K562 (cell line): ENCODE data around the gene C2orf72. TPM values are rescaled to one million over a fixed set of nuclear protein-coding genes. Genes with fewer than 3 reads are reported as not detected.

Experiments
- ATAC-seq: fragments of 200-7000 bp; cut with Tn5 transposase; 3 replicates; pipeline ENCODE4 v1.9.1; 2020; ENCODE audit warnings: moderate library complexity
- BruUV-seq: library from RNA; stranded (reverse); fragments of 400-500 nt; replicated peaks from 2 replicates; lab custom pipeline; 2021; lab: Mats Ljungman, UMichigan
- CTCF ChIA-PET: fragments of 300-600 bp; formaldehyde crosslinking; extraction: SDS; loops from one replicate; lab custom pipeline; 2021; ENCODE audit warnings: low intra/inter-chr PET ratio; lab: Yijun Ruan, JAX
- POLR2A ChIA-PET: fragments of 300-600, 350-650 bp; sonication (Branson Sonifier 250); formaldehyde crosslinking; extraction: SDS; loops from one replicate; lab custom pipeline; 2021; ENCODE audit warnings: antibody characterized with exemption, inconsistent platforms; lab: Yijun Ruan, JAX
- DNase-seq, 4 experiments: peaks; one replicate each; pipeline versions ENCODE4 v3.0.0 to v3.0.0-alpha.2; 2011 to 2018; ENCODE audit warnings: low spot score in 3 of 4, mixed read lengths in 3 of 4; ENCODE audit errors: extremely low read depth in 1 of 4
- FAIRE-seq: peaks from 2 replicates; lab custom pipeline; 2011; peaks lifted over from hg19 to GRCh38; lab: Jason Lieb, UNC
- H2AFZ ChIP-seq: 2 replicates; pipeline ENCODE4 v1.6.0; 2011; ENCODE audit warnings: low read depth, low read length, control low read depth, inconsistent platforms
- H3K27ac ChIP-seq: fragments of 200-600 bp; 3 replicates; pipeline ENCODE4 v1.8.0; 2011; ENCODE audit warnings: low read depth, mild to moderate bottlenecking, control low read depth, inconsistent platforms, low read length, moderate library complexity, mixed read lengths; ENCODE audit errors: extremely low read depth
- H3K27me3 ChIP-seq, 2 experiments: fragments of 300-600 bp in 1 of 2; 2 replicates in 1 of 2; 3 replicates in 1 of 2; pipeline versions ENCODE4 v1.6.0 to v1.8.0; 2011; ENCODE audit warnings: inconsistent platforms in 2 of 2, low read length in 2 of 2, mild to moderate bottlenecking in 1 of 2, mixed read lengths in 1 of 2, moderate library complexity in 1 of 2; ENCODE audit not compliant: control insufficient read depth in 2 of 2, insufficient read depth in 2 of 2
- H3K36me3 ChIP-seq: fragments of 300-600 bp; 3 replicates; pipeline ENCODE4 v1.8.0; 2011; ENCODE audit warnings: mild to moderate bottlenecking, low read length, inconsistent platforms; ENCODE audit not compliant: control insufficient read depth, insufficient read depth
- H3K4me1 ChIP-seq, 2 experiments: fragments of 200-600 bp in 1 of 2; replicated peaks in 1 of 2; 2 replicates in 1 of 2; 3 replicates in 1 of 2; pipeline versions ENCODE4 v1.5.1 to v1.8.0; 2011; ENCODE audit warnings: inconsistent platforms in 2 of 2, low read length in 2 of 2, mild to moderate bottlenecking in 1 of 2, mixed read lengths in 1 of 2, moderate library complexity in 1 of 2; ENCODE audit not compliant: control insufficient read depth in 2 of 2, insufficient read depth in 2 of 2
- H3K4me2 ChIP-seq: 2 replicates; pipeline ENCODE4 v1.6.1; 2011; ENCODE audit warnings: low read length, control low read depth, inconsistent platforms, mixed read lengths; ENCODE audit not compliant: insufficient read depth
- H3K4me3 ChIP-seq: fragments of 200-600 bp; sonication (generic), shearing (Covaris generic); 2 replicates; pipeline ENCODE4 v1.5.1; 2016; ENCODE audit warnings: control low read depth, inconsistent platforms
- H3K79me2 ChIP-seq: fragments of 200-600 bp; 3 replicates; pipeline ENCODE4 v1.8.0; 2011; ENCODE audit warnings: low read length, inconsistent platforms; ENCODE audit not compliant: control insufficient read depth, insufficient read depth
- H3K9ac ChIP-seq, 2 experiments: 2 replicates each; pipeline versions ENCODE4 v1.6.0 to v1.6.1; 2011; ENCODE audit warnings: low read depth in 2 of 2, low read length in 2 of 2, control low read depth in 1 of 2, inconsistent platforms in 1 of 2, mild to moderate bottlenecking in 1 of 2, mixed read lengths in 1 of 2; ENCODE audit not compliant: insufficient read depth in 1 of 2
- H3K9me1 ChIP-seq: one replicate; pipeline ENCODE4 v1.6.0; 2011; ENCODE audit warnings: inconsistent platforms, mild to moderate bottlenecking, low read length, moderate library complexity; ENCODE audit not compliant: control insufficient read depth, insufficient read depth
- H3K9me3 ChIP-seq: replicated peaks from 2 replicates; pipeline ENCODE4 v1.5.1; 2011; ENCODE audit warnings: low read depth, low read length, inconsistent platforms; ENCODE audit not compliant: control insufficient read depth, insufficient read depth
- H4K20me1 ChIP-seq: replicated peaks from 2 replicates; pipeline ENCODE4 v1.6.1; 2011; ENCODE audit warnings: low read length, inconsistent platforms, mixed read lengths; ENCODE audit not compliant: control insufficient read depth, insufficient read depth
- HDAC2 ChIP-seq: fragments of 450-650 bp; IDR thresholded peaks from 2 replicates; pipeline ENCODE4 v1.6.1; 2016; ENCODE audit warnings: mild to moderate bottlenecking
- KDM5B ChIP-seq: fragments of 200-600 bp; sonication (generic); IDR thresholded peaks from 2 replicates; pipeline ENCODE4 v1.6.1; 2012; ENCODE audit warnings: low read depth, mild to moderate bottlenecking, moderate library complexity, low read length, control low read depth, inconsistent platforms; ENCODE audit not compliant: insufficient replicate concordance
- MCM3 ChIP-seq: fragments of 450-650 bp; IDR thresholded peaks from 2 replicates; pipeline ENCODE4 v1.6.1; 2016
- MYC ChIP-seq, 2 experiments: fragments of 250-450 bp in 1 of 2; sonication (Bioruptor Pico) in 1 of 2; IDR thresholded peaks; 2 replicates each; pipeline versions ENCODE4 v1.5.1 to v1.6.1; 2012 to 2021; ENCODE audit warnings: low read depth in 2 of 2, borderline replicate concordance in 1 of 2, improper control_type of control experiment in 1 of 2, low read length in 1 of 2, mild to moderate bottlenecking in 1 of 2, moderate library complexity in 1 of 2
- SIN3A ChIP-seq, 2 experiments: fragments of 150-350 bp in 1 of 2; IDR thresholded peaks; 2 replicates each; pipeline ENCODE4 v1.6.1; 2011 to 2016; ENCODE audit warnings: borderline replicate concordance in 2 of 2, low read depth in 2 of 2, low read length in 2 of 2, mild to moderate bottlenecking in 2 of 2, moderate library complexity in 2 of 2; ENCODE audit not compliant: control insufficient read depth in 1 of 2
- ZSCAN29 ChIP-seq: fragments of 450-650 bp; IDR thresholded peaks from 2 replicates; pipeline ENCODE4 v1.6.1; 2017
- WGBS: fragments of 100-300 bp; shearing (Covaris generic); methylation state at CpG from one replicate; pipeline ENCODE4 v1.1.6; 2016; ENCODE audit warnings: low coverage, mixed read lengths; ENCODE audit not compliant: insufficient coverage; ENCODE audit errors: missing lambda C conversion rate; 5-methylcytosine and 5-hydroxymethylcytosine counted together
- in situ Hi-C: fragments of 300-500 bp; cut with MboI; formaldehyde crosslinking; loops from 4 replicates; pipeline ENCODE4 v1.15.0; 2018; ENCODE audit warnings: inconsistent platforms, mixed read lengths
- intact Hi-C: fragments of 100-400 bp; cut with micrococcal nuclease; formaldehyde crosslinking; loops from 2 replicates; pipeline ENCODE4 v1.14.2; 2022
- polyA plus RNA-seq, 8 experiments: library from polyadenylated mRNA; depleted of rRNA in 4 of 8; stranded (reverse) in 5 of 8; unstranded in 3 of 8; fragments of >200 nt; fragmentation: Nextera tagmentation in 2 of 8; fragmentation: Illumina TruSeq in 1 of 8; extraction: Ambion mirVana in 2 of 8; extraction: Trizol in 1 of 8; gene quantifications; 2 replicates each; pipeline versions ENCODE4 v1.2.1 to v1.2.3, GENCODE V29; 2011 to 2014; ENCODE audit warnings: inconsistent platforms in 1 of 8, missing spikeins in 1 of 8
- total RNA-seq, 7 experiments: library from RNA; depleted of rRNA in 6 of 7; stranded (reverse); fragments of >200 nt in 6 of 7; fragmentation: Illumina TruSeq in 2 of 7; extraction: Trizol in 2 of 7; gene quantifications; 2 replicates each; pipeline versions ENCODE4 v1.2.1 to v1.2.3, GENCODE V29; 2011 to 2021; ENCODE audit warnings: low replicate concordance in 1 of 7
- TF ChIP-seq, protein P1 (sequence below): conservative IDR thresholded peaks from 2 replicates; pipeline ENCODE4 v1.6.1; 2011; ENCODE audit warnings: low read depth, mild to moderate bottlenecking, low read length; ENCODE audit not compliant: control insufficient read depth
- TF ChIP-seq, protein P2 (sequence below), 2 experiments: fragments of 450-650 bp; IDR thresholded peaks; 2 replicates each; pipeline ENCODE4 v1.6.1; 2016; ENCODE audit warnings: mild to moderate bottlenecking in 2 of 2, borderline replicate concordance in 1 of 2, low read depth in 1 of 2, moderate library complexity in 1 of 2

Gene C2orf72
- total and polyA plus RNA-seq, 9 of the 15 experiments (the other 6 are each of a cell fraction or from before 2014, with no cell fraction given): 0.08 to 0.18 (median 0.11) TPM; not detected in 6

- H2AFZ ChIP-seq: no peak overlapping the region
- H3K4me1 ChIP-seq: no peaks in the 10 kb centered on the region
- POLR2A ChIA-PET: no interaction called here
- in situ Hi-C loops (no loop called here), intact Hi-C loops (no loop called here)
- peaks cover 0 to 2% of the 10 kb centered on the region in 2 experiments; a peak in 3 of 5 replicates for H3K27me3 ChIP-seq
- TF ChIP-seq SIN3A (IDR thresholded peaks at IDR 0.05; ENCODE audit: borderline replicate concordance in 2 of 2, control insufficient read depth in 1 of 2, low read depth in 2 of 2, low read length in 2 of 2) (no peak), MYC (IDR thresholded peaks at IDR 0.05; ENCODE audit: low read depth, low read length) (no peak), MYC (CRISPR knock-in tag; IDR thresholded peaks at IDR 0.05; ENCODE audit: borderline replicate concordance, low read depth) (no peak), KDM5B (no peak), MCM3 (no peak), ZSCAN29 (no peak), HDAC2 (no peak)
- TF ChIP-seq, protein P1, sequence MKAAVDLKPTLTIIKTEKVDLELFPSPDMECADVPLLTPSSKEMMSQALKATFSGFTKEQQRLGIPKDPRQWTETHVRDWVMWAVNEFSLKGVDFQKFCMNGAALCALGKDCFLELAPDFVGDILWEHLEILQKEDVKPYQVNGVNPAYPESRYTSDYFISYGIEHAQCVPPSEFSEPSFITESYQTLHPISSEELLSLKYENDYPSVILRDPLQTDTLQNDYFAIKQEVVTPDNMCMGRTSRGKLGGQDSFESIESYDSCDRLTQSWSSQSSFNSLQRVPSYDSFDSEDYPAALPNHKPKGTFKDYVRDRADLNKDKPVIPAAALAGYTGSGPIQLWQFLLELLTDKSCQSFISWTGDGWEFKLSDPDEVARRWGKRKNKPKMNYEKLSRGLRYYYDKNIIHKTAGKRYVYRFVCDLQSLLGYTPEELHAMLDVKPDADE: no peak
- TF ChIP-seq, protein P2, sequence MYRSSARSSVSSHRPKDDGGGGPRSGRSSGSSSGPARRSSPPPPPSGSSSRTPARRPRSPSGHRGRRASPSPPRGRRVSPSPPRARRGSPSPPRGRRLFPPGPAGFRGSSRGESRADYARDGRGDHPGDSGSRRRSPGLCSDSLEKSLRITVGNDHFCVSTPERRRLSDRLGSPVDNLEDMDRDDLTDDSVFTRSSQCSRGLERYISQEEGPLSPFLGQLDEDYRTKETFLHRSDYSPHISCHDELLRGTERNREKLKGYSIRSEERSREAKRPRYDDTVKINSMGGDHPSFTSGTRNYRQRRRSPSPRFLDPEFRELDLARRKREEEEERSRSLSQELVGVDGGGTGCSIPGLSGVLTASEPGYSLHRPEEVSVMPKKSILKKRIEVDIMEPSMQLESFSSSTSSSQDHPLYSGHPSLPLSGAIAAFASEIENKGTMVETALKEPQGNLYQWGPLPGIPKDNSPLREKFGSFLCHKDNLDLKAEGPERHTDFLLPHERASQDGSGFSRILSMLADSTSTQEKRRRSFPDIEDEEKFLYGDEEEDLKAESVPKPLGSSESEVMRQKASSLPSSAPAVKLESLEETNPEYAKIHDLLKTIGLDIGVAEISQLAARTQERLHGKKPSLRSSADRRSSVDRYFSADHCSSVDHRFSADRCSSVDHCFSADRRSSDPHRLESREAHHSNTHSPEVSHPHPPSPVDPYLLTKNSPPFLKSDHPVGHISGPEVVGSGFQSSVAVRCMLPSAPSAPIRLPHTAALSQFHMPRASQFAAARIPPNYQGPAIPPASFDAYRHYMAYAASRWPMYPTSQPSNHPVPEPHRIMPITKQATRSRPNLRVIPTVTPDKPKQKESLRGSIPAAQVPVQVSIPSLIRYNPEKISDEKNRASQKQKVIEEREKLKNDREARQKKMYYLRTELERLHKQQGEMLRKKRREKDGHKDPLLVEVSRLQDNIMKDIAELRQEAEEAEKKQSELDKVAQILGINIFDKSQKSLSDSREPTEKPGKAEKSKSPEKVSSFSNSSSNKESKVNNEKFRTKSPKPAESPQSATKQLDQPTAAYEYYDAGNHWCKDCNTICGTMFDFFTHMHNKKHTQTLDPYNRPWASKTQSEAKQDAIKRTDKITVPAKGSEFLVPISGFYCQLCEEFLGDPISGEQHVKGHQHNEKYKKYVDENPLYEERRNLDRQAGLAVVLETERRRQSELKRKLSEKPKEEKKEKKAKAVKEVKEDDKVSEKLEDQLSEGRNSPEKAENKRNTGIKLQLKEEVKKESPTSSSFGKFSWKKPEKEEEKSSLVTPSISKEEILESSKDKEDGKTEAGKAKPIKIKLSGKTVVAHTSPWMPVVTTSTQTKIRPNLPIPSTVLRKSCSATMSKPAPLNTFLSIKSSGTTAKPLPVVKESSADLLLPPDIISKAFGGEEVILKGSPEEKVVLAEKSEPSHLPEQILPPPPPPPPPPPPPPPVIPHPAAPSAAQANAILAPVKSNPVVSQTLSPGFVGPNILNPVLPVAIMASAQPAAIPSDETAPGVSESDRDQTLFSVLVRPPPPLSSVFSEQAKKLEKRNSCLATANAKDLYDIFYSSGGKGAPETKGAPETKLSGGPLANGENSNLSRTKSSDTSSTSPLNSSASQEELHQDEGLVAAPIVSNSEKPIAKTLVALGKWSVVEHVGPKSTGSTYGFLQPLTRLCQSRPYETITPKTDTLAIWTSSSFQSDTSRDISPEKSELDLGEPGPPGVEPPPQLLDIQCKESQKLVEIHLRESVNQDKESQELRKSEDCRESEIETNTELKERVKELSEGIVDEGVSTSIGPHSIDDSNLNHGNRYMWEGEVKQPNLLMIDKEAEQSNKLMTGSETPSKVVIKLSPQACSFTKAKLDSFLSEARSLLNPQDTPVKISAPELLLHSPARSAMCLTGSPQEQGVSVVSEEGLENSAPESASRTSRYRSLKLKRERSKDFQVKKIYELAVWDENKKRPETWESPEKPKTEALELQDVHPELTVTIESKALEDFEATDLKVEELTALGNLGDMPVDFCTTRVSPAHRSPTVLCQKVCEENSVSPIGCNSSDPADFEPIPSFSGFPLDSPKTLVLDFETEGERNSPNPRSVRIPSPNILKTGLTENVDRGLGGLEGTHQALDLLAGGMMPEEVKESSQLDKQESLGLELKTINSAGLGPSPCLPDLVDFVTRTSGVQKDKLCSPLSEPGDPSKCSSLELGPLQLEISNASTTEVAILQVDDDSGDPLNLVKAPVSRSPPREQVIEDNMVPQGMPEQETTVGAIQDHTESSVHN (IDR thresholded peaks at IDR 0.05; ENCODE audit: borderline replicate concordance in 1 of 2, low read depth in 1 of 2): no peak
- no peaks in the 10 kb centered on the region; the same call in 1 of the 2 replicates for H4K20me1 ChIP-seq
- WGBS: 0% methylated on average over 2 of the region's 3 CpGs
- DNase-seq (no peak), FAIRE-seq (no peak), ATAC-seq (no peak)
- H3K79me2 ChIP-seq: no peaks in the 10 kb centered on the region
- no TSS peak for BruUV-seq
- H3K27ac ChIP-seq: no peak overlapping the region
- H3K36me3 ChIP-seq: no peaks in the 10 kb centered on the region
- H3K9me1 ChIP-seq: no peaks in the 10 kb centered on the region
- H3K4me3 ChIP-seq: no peak overlapping the region
- H3K9ac ChIP-seq: no peak overlapping the region
- H3K4me2 ChIP-seq: no peak overlapping the region
- no peaks in the 10 kb centered on the region for H3K9me3 ChIP-seq
- CTCF ChIA-PET: no interaction called here
Measured at GRCh38 chr2:231015926-231016325, 21.4 kb upstream of the C2orf72 start.
